H9 (cell line): Measurements from ENCODE around the gene ITPR2. TPM values are rescaled to one million over a fixed set of nuclear protein-coding genes. Genes with fewer than 3 reads are reported as not detected.

Experiments
- DNase-seq: peaks from one replicate; pipeline ENCODE4 v3.0.0-alpha.2; 2017
- H2AFZ ChIP-seq: one replicate; pipeline ENCODE4 v1.6.1; 2013; ENCODE audit warnings: mild to moderate bottlenecking, low read length, control low read depth, moderate library complexity
- H2AK5ac ChIP-seq: 2 replicates; pipeline ENCODE4 v1.6.1; 2013; ENCODE audit warnings: low read length, control low read depth, mixed read lengths; ENCODE audit not compliant: insufficient read length
- H2BK120ac ChIP-seq: one replicate; pipeline ENCODE4 v1.6.1; 2013; ENCODE audit warnings: low read depth, mild to moderate bottlenecking, low read length, control low read depth, inconsistent platforms; ENCODE audit not compliant: poor library complexity, severe bottlenecking
- H2BK12ac ChIP-seq: 2 replicates; pipeline ENCODE4 v1.6.1; 2013; ENCODE audit warnings: low read length, control low read depth, mixed read lengths, low read depth; ENCODE audit not compliant: insufficient read length
- H2BK15ac ChIP-seq: 2 replicates; pipeline ENCODE4 v1.6.1; 2013; ENCODE audit warnings: low read depth, low read length, control low read depth
- H2BK20ac ChIP-seq: one replicate; pipeline ENCODE4 v1.6.1; 2013; ENCODE audit warnings: low read depth, mild to moderate bottlenecking, low read length, control low read depth, inconsistent platforms; ENCODE audit not compliant: poor library complexity, severe bottlenecking
- H2BK5ac ChIP-seq: 2 replicates; pipeline ENCODE4 v1.6.1; 2013; ENCODE audit warnings: low read length, control low read depth, mixed read lengths; ENCODE audit not compliant: insufficient read length
- H3K14ac ChIP-seq: 2 replicates; pipeline ENCODE4 v1.6.1; 2013; ENCODE audit warnings: low read length, control low read depth; ENCODE audit not compliant: insufficient read depth
- H3K18ac ChIP-seq: 2 replicates; pipeline ENCODE4 v1.6.1; 2013; ENCODE audit warnings: low read depth, mild to moderate bottlenecking, mixed read lengths, low read length, control low read depth; ENCODE audit not compliant: insufficient read length
- H3K23ac ChIP-seq: 2 replicates; pipeline ENCODE4 v1.6.1; 2013; ENCODE audit warnings: low read length, control low read depth, mixed read lengths, low read depth; ENCODE audit not compliant: insufficient read length
- H3K23me2 ChIP-seq: 2 replicates; pipeline ENCODE4 v1.6.1; 2013; ENCODE audit warnings: low read depth, mild to moderate bottlenecking, mixed read lengths, low read length, control low read depth; ENCODE audit not compliant: insufficient read length, poor library complexity, severe bottlenecking
- H3K27ac ChIP-seq: 2 replicates; pipeline ENCODE4 v1.5.1; 2013; ENCODE audit warnings: low read length, control low read depth, mixed read lengths, low read depth; ENCODE audit not compliant: insufficient read length
- H3K27me3 ChIP-seq: 2 replicates; pipeline ENCODE4 v1.6.1; 2013; ENCODE audit warnings: low read length, control low read depth, inconsistent platforms; ENCODE audit not compliant: insufficient read depth
- H3K4ac ChIP-seq: 2 replicates; pipeline ENCODE4 v1.6.1; 2013; ENCODE audit warnings: low read depth, mild to moderate bottlenecking, control low read depth, inconsistent platforms, low read length, moderate library complexity
- H3K4me1 ChIP-seq: 2 replicates; pipeline ENCODE4 v1.6.1; 2013; ENCODE audit warnings: low read length, control low read depth, inconsistent platforms; ENCODE audit not compliant: insufficient read depth
- H3K4me2 ChIP-seq: 2 replicates; pipeline ENCODE4 v1.6.1; 2013; ENCODE audit warnings: low read length, control low read depth, mixed read lengths; ENCODE audit not compliant: insufficient read length, insufficient read depth
- H3K56ac ChIP-seq: 2 replicates; pipeline ENCODE4 v1.6.1; 2013; ENCODE audit warnings: low read depth, mild to moderate bottlenecking, mixed read lengths, low read length, control low read depth; ENCODE audit not compliant: insufficient read length
- H3K79me1 ChIP-seq: 2 replicates; pipeline ENCODE4 v1.6.1; 2013; ENCODE audit warnings: low read depth, mild to moderate bottlenecking, moderate library complexity, low read length, control low read depth, inconsistent platforms; ENCODE audit not compliant: insufficient read depth, poor library complexity, severe bottlenecking
- H3K79me2 ChIP-seq: 2 replicates; pipeline ENCODE4 v1.6.1; 2013; ENCODE audit warnings: low read length, control low read depth, inconsistent platforms; ENCODE audit not compliant: insufficient read depth
- H3K9ac ChIP-seq: 2 replicates; pipeline ENCODE4 v1.6.1; 2013; ENCODE audit warnings: low read length, control low read depth, mixed read lengths; ENCODE audit not compliant: insufficient read length; ENCODE audit errors: extremely low read depth
- H3K9me3 ChIP-seq: one replicate; pipeline ENCODE4 v1.6.1; 2013; ENCODE audit warnings: low read depth, low read length, inconsistent platforms; ENCODE audit not compliant: control insufficient read depth
- H3T11ph ChIP-seq: one replicate; pipeline ENCODE4 v1.6.1; 2013; ENCODE audit warnings: mild to moderate bottlenecking, low read length, control low read depth, inconsistent platforms
- H4K20me1 ChIP-seq: one replicate; pipeline ENCODE4 v1.6.1; 2013; ENCODE audit not compliant: control insufficient read depth, insufficient read length, insufficient read depth
- H4K5ac ChIP-seq: 2 replicates; pipeline ENCODE4 v1.6.1; 2013; ENCODE audit warnings: low read depth, mild to moderate bottlenecking, mixed read lengths, low read length, control low read depth; ENCODE audit not compliant: insufficient read length
- H4K8ac ChIP-seq: replicated peaks from 2 replicates; pipeline ENCODE4 v1.6.1; 2013; ENCODE audit warnings: low read length, control low read depth, mixed read lengths, low read depth; ENCODE audit not compliant: insufficient read length
- H4K91ac ChIP-seq: 2 replicates; pipeline ENCODE4 v1.6.1; 2013; ENCODE audit warnings: low read depth, mild to moderate bottlenecking, moderate library complexity, mixed read lengths, low read length, control low read depth; ENCODE audit not compliant: insufficient read length
- H3K27ac Mint-ChIP-seq, 3 experiments: 2 replicates in 2 of 3; 3 replicates in 1 of 3; pipeline ENCODE4 v1.8.0; 2020 to 2021; ENCODE audit warnings: mixed read lengths in 3 of 3, mild to moderate bottlenecking in 1 of 3, moderate library complexity in 1 of 3
- H3K27me3 Mint-ChIP-seq: 2 replicates; pipeline ENCODE4 v1.8.0; 2021; ENCODE audit warnings: low read depth, mild to moderate bottlenecking, moderate library complexity, mixed read lengths
- H3K36me3 Mint-ChIP-seq, 3 experiments: 2 replicates in 2 of 3; 3 replicates in 1 of 3; pipeline ENCODE4 v1.8.0; 2020 to 2021; ENCODE audit warnings: low read depth in 3 of 3, mixed read lengths in 3 of 3; ENCODE audit not compliant: insufficient read depth in 1 of 3
- H3K4me1 Mint-ChIP-seq, 2 experiments: 2 replicates each; pipeline ENCODE4 v1.8.0; 2020; ENCODE audit warnings: mixed read lengths in 2 of 2
- H3K4me3 Mint-ChIP-seq, 2 experiments: 2 replicates in 1 of 2; 3 replicates in 1 of 2; pipeline ENCODE4 v1.8.0; 2020 to 2021; ENCODE audit warnings: mild to moderate bottlenecking in 2 of 2, mixed read lengths in 2 of 2, moderate library complexity in 1 of 2
- H3K9me3 Mint-ChIP-seq, 2 experiments: 2 replicates in 1 of 2; 3 replicates in 1 of 2; pipeline ENCODE4 v1.8.0; 2020; ENCODE audit warnings: mild to moderate bottlenecking in 2 of 2, mixed read lengths in 2 of 2, moderate library complexity in 1 of 2
- CTCF ChIP-seq: fragments of 200-600 bp; sonication (generic); conservative IDR thresholded peaks from 3 replicates; pipeline ENCODE4 v1.8.0; 2021; ENCODE audit warnings: antibody characterized with exemption, mild to moderate bottlenecking
- WGBS: extraction: QIAGEN DNeasy Blood & Tissue Kit; methylation state at CpG from one replicate; pipeline ENCODE4 v1.1.7; 2013; ENCODE audit warnings: missing lambda C conversion rate, low lambda C conversion rate, mixed read lengths; ENCODE audit not compliant: insufficient read length; ENCODE audit errors: extremely low coverage; 5-methylcytosine and 5-hydroxymethylcytosine counted together
- total RNA-seq: library from RNA; stranded (reverse); gene quantifications from 2 replicates; pipeline ENCODE4 v1.2.1, GENCODE V29; 2021

Gene ITPR2
- total RNA-seq, 1 experiment from 2014 or later, result 14.8 TPM

GRCh38 chr12:26830783-26831551 lies 2.0 kb downstream of the ITPR2 start:
- Mint-ChIP-seq H3K27ac (no peak overlapping the region), H3K4me1 (peaks cover 24 to 30% of the 10 kb centered on the region in 2 experiments), H3K9me3 (no peaks in the 10 kb centered on the region), H3K27me3 (peaks cover 10% of the 10 kb centered on the region), H3K36me3 (0 out of 7 replicates have a peak, but pooled peaks cover 0 to 1% (median 0%) of the 10 kb centered on the region in 3 experiments), H3K4me3 (peak overlapping the region; percentile 56 to 78)
- Histone ChIP-seq H3K14ac (no peak overlapping the region), H3K4me1 (peaks cover 9% of the 10 kb centered on the region; the same call in 1 of the 2 replicates), H2BK20ac (no peak overlapping the region), H3K4me2 (peak overlapping the region; percentile 50), H3K4ac (no peak overlapping the region), H2BK5ac (no peak overlapping the region), H3K18ac (no peak overlapping the region), H3K79me2 (peaks cover 35% of the 10 kb centered on the region; the same call in 1 of the 2 replicates), H4K8ac (no peak overlapping the region), H3K9me3 (no peaks in the 10 kb centered on the region), H3T11ph (no peak overlapping the region), H2BK120ac (no peak overlapping the region), H3K9ac (peak overlapping the region; percentile 0), H4K5ac (no peak overlapping the region), H3K79me1 (peaks cover 8% of the 10 kb centered on the region), H2AFZ (no peak overlapping the region), H4K20me1 (no peaks in the 10 kb centered on the region), H3K23ac (no peak overlapping the region), H2BK15ac (no peak overlapping the region), H2BK12ac (no peak overlapping the region), H3K23me2 (peaks cover 12% of the 10 kb centered on the region), H4K91ac (no peak overlapping the region), H2AK5ac (no peak overlapping the region), H3K27me3 (no peaks in the 10 kb centered on the region), H3K56ac (no peak overlapping the region), H3K27ac (no peak overlapping the region)
- WGBS, result no CpG with 5 or more reads among the region's 13 CpGs
- DNase-seq, result peak; percentile 41
- no peak for TF ChIP-seq CTCF
